Lower lobe of right lung (tissue), 2 donors: ENCODE measurements around the gene ENOX1. TPM values are rescaled to one million over a fixed set of nuclear protein-coding genes. Genes with fewer than 3 reads are reported as not detected.

Experiments
- ATAC-seq, 2 donors: fragments of 200-7000 bp; cut with Tn5 transposase; one replicate each; pipeline ENCODE4 v1.9.1; 2020 to 2022; ENCODE audit warnings: mild to moderate bottlenecking in 2 of 2, moderate library complexity in 2 of 2
- DNase-seq: peaks from one replicate; pipeline ENCODE4 v3.0.0-alpha.2; 2020
- H3K27ac ChIP-seq: fragments of 200-600 bp; one replicate; pipeline ENCODE4 v1.8.0; 2022
- H3K27me3 ChIP-seq: fragments of 200-600 bp; one replicate; pipeline ENCODE4 v1.8.0; 2022; ENCODE audit warnings: low read depth
- H3K36me3 ChIP-seq: fragments of 200-600 bp; one replicate; pipeline ENCODE4 v1.8.0; 2022; ENCODE audit warnings: mild to moderate bottlenecking
- H3K4me1 ChIP-seq: fragments of 200-600 bp; one replicate; pipeline ENCODE4 v1.8.0; 2022
- H3K4me3 ChIP-seq: fragments of 200-600 bp; one replicate; pipeline ENCODE4 v1.8.0; 2022; ENCODE audit warnings: mild to moderate bottlenecking
- H3K9me3 ChIP-seq: fragments of 200-600 bp; one replicate; pipeline ENCODE4 v1.8.0; 2022
- intact Hi-C: fragments of 100-400 bp; cut with DNase I; formaldehyde crosslinking; loops from one replicate; pipeline ENCODE4 v1.11.0; 2022
- total RNA-seq: library from RNA; stranded (reverse); fragmentation: NEBNext Ultra II Directional; extraction: Animal tissue kit (Norgen Biotek cat#: 25700); gene quantifications from one replicate; pipeline ENCODE4 v1.2.1, GENCODE V29; 2021
- TF ChIP-seq, protein P1 (sequence below): fragments of 200-600 bp; IDR thresholded peaks from one replicate; pipeline ENCODE4 v1.8.0; 2022; ENCODE audit warnings: antibody characterized with exemption, mild to moderate bottlenecking
- donor health status: DM: no; HTN: yes; CAD: no; lungs with severe emphysema.

The ENOX1 gene
- total RNA-seq, 1 donor from 2014 or later, result 2.0 TPM

DNA sequence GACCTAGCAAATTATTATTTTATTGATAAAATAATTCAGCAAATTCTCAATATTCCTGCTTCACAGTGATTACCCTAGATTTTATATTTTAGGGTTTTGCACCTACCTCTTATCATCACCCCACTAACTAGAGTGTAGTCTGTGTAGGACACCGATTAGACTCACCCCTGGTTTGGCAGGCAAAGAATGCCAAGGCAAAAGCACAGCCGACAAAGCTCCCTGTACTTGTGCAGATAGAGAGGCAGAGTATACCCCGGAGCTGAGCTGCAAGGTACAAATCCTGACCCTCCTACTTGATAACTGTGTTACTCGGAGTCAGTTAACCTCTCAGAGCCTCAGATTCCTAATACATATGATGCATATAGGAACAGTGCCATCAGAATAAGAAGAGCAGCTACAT lies 225.7 kb downstream of the ENOX1 start:
- TF ChIP-seq, protein P1, sequence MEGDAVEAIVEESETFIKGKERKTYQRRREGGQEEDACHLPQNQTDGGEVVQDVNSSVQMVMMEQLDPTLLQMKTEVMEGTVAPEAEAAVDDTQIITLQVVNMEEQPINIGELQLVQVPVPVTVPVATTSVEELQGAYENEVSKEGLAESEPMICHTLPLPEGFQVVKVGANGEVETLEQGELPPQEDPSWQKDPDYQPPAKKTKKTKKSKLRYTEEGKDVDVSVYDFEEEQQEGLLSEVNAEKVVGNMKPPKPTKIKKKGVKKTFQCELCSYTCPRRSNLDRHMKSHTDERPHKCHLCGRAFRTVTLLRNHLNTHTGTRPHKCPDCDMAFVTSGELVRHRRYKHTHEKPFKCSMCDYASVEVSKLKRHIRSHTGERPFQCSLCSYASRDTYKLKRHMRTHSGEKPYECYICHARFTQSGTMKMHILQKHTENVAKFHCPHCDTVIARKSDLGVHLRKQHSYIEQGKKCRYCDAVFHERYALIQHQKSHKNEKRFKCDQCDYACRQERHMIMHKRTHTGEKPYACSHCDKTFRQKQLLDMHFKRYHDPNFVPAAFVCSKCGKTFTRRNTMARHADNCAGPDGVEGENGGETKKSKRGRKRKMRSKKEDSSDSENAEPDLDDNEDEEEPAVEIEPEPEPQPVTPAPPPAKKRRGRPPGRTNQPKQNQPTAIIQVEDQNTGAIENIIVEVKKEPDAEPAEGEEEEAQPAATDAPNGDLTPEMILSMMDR, result no peak
- no peak overlapping the region for H3K4me3 ChIP-seq
- H3K27ac ChIP-seq, result no peak overlapping the region
- H3K36me3 ChIP-seq, result no peaks in the 10 kb centered on the region
- no peaks in the 10 kb centered on the region for H3K9me3 ChIP-seq
- no peaks in the 10 kb centered on the region for H3K27me3 ChIP-seq
- intact Hi-C loops, result no loop called here
- DNase-seq (no peak), ATAC-seq (no peak)
- H3K4me1 ChIP-seq, result no peaks in the 10 kb centered on the region

DNA sequence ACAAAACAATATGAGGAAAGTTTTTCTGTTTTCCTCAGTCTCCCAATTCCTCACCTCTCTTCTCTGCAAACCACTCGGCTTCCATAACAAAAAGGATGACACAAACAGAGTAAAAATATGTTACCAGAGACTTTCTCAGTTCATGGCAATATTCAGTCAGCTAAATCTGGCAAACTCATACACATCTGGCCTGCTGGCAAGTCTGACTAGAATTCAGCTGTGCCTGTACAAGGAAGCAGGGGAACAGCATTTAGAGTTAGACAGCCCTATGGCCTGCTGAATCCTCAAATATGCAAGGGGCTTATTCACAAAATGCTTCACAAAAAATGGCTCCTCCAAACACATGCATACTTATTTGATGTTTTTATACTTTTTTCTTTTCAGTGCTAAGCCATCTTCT lies 227.8 kb downstream of the ENOX1 start:
- no peaks in the 10 kb centered on the region for H3K36me3 ChIP-seq
- no peak overlapping the region for H3K27ac ChIP-seq
- H3K4me3 ChIP-seq, result no peak overlapping the region
- H3K27me3 ChIP-seq, result no peaks in the 10 kb centered on the region
- DNase-seq (no peak), ATAC-seq (no peak)
- intact Hi-C loops, result no loop called here
- H3K9me3 ChIP-seq, result no peaks in the 10 kb centered on the region
- H3K4me1 ChIP-seq, result no peaks in the 10 kb centered on the region
- TF ChIP-seq, protein P1, result no peak

GRCh38 chr13:43558326-43558725 lies 228.4 kb downstream of the ENOX1 start:
- Histone ChIP-seq H3K27ac (no peak overlapping the region), H3K36me3 (no peaks in the 10 kb centered on the region), H3K27me3 (no peaks in the 10 kb centered on the region), H3K4me3 (no peak overlapping the region), H3K4me1 (no peaks in the 10 kb centered on the region), H3K9me3 (no peaks in the 10 kb centered on the region)
- no peak for ATAC-seq
- intact Hi-C loops, result no loop called here
- TF ChIP-seq, protein P1, result no peak
- no peak for DNase-seq

DNA sequence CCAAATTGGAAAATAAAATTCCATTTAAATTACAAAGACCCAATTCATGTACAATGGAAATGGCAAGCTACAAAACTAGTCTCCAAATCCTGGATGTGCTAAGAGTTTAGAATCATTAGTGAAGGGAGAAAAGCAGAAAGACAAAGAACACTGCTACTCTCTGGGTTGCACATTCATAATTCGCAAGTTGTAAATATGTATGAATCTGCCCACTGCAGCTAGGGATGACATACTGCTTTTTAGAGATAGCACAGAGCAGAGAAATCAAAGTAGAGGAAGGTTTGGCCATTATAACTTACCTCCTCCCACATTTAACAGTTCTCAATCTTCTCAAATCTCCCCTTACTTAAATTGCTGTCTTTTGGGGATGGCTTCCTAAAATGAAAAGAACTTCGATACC lies 231.1 kb downstream of the ENOX1 start:
- H3K27ac ChIP-seq, result no peak overlapping the region
- intact Hi-C loops, result no loop called here
- no peak for ATAC-seq

GRCh38 chr13:43551897-43552456 lies 234.8 kb downstream of the ENOX1 start:
- intact Hi-C loops, result no loop called here

More for the DNA sequence above, 231.1 kb downstream of the ENOX1 start:
- Histone ChIP-seq H3K27me3 (no peaks in the 10 kb centered on the region), H3K4me1 (no peaks in the 10 kb centered on the region), H3K9me3 (no peaks in the 10 kb centered on the region), H3K36me3 (no peaks in the 10 kb centered on the region), H3K4me3 (no peak overlapping the region)
- TF ChIP-seq, protein P1, result no peak
- no peak for DNase-seq

More at GRCh38 chr13:43551897-43552456, 234.8 kb downstream of the ENOX1 start:
- TF ChIP-seq, protein P1, result no peak
- Histone ChIP-seq H3K27ac (no peak overlapping the region), H3K4me3 (no peak overlapping the region), H3K27me3 (no peaks in the 10 kb centered on the region), H3K36me3 (no peaks in the 10 kb centered on the region), H3K4me1 (no peaks in the 10 kb centered on the region), H3K9me3 (no peaks in the 10 kb centered on the region)
- no peak for ATAC-seq
- no peak for DNase-seq
